Endothelial cell (in vitro differentiated cells): Measurements from ENCODE around the gene SORCS2. TPM values are rescaled to one million over a fixed set of nuclear protein-coding genes. Genes with fewer than 3 reads are reported as not detected.

ENCODE experiments used
- DNase-seq: peaks from one replicate; pipeline ENCODE4 v3.0.0; 2021; ENCODE audit warnings: low spot score
- H3K27ac Mint-ChIP-seq: one replicate; pipeline ENCODE4 v1.8.0; 2021; ENCODE audit warnings: mixed read lengths, inconsistent platforms; ENCODE audit not compliant: unreplicated experiment
- H3K27me3 Mint-ChIP-seq: one replicate; pipeline ENCODE4 v1.8.0; 2021; ENCODE audit warnings: mild to moderate bottlenecking, moderate library complexity, mixed read lengths, inconsistent platforms; ENCODE audit not compliant: unreplicated experiment
- H3K36me3 Mint-ChIP-seq: one replicate; pipeline ENCODE4 v1.8.0; 2021; ENCODE audit warnings: mild to moderate bottlenecking, low read depth, mixed read lengths, inconsistent platforms; ENCODE audit not compliant: unreplicated experiment
- H3K4me1 Mint-ChIP-seq: one replicate; pipeline ENCODE4 v1.8.0; 2021; ENCODE audit warnings: mild to moderate bottlenecking, mixed read lengths, inconsistent platforms; ENCODE audit not compliant: unreplicated experiment
- H3K4me3 Mint-ChIP-seq: one replicate; pipeline ENCODE4 v1.8.0; 2021; ENCODE audit warnings: mild to moderate bottlenecking, mixed read lengths, inconsistent platforms; ENCODE audit not compliant: unreplicated experiment
- H3K9me3 Mint-ChIP-seq: one replicate; pipeline ENCODE4 v1.8.0; 2021; ENCODE audit warnings: mixed read lengths, inconsistent platforms; ENCODE audit not compliant: unreplicated experiment
- CTCF ChIP-seq: fragments of 200-600 bp; sonication (generic); IDR thresholded peaks from one replicate; pipeline ENCODE4 v1.5.0; 2021; ENCODE audit warnings: antibody characterized with exemption; ENCODE audit not compliant: unreplicated experiment
- total RNA-seq: library from RNA; stranded (reverse); fragmentation: NEBNext Ultra II Directional; extraction: Animal tissue kit (Norgen Biotek cat#: 25700); gene quantifications from one replicate; pipeline ENCODE4 v1.2.1, GENCODE V29; 2021; ENCODE audit not compliant: unreplicated experiment

Gene SORCS2
- total RNA-seq, 1 donor from 2014 or later, result 1.3 TPM

GRCh38 chr4:7375427-7375826, 183.1 kb downstream of the SORCS2 start:
- Mint-ChIP-seq H3K27ac (no peak overlapping the region), H3K4me1 (peaks cover 6% of the 10 kb centered on the region), H3K4me3 (no peak overlapping the region), H3K27me3 (no peaks in the 10 kb centered on the region), H3K36me3 (no peaks in the 10 kb centered on the region), H3K9me3 (no peaks in the 10 kb centered on the region)
- no peak for DNase-seq
- TF ChIP-seq CTCF, result no peak

- Mint-ChIP-seq H3K27me3 (no peaks in the 10 kb centered on the region), H3K36me3 (peaks cover 3% of the 10 kb centered on the region), H3K9me3 (no peaks in the 10 kb centered on the region), H3K4me3 (no peak overlapping the region), H3K4me1 (no peaks in the 10 kb centered on the region), H3K27ac (no peak overlapping the region)
- DNase-seq, result no peak
- TF ChIP-seq CTCF, result no peak
Measured at GRCh38 chr4:7377223-7377865, 185.0 kb downstream of the SORCS2 start.

GRCh38 chr4:7379186-7379585, 186.8 kb downstream of the SORCS2 start:
- Mint-ChIP-seq H3K4me3 (no peak overlapping the region), H3K4me1 (no peaks in the 10 kb centered on the region), H3K9me3 (no peaks in the 10 kb centered on the region), H3K36me3 (peaks cover 3% of the 10 kb centered on the region), H3K27me3 (no peaks in the 10 kb centered on the region), H3K27ac (no peak overlapping the region)
- no peak for DNase-seq
- no peak for TF ChIP-seq CTCF

- DNase-seq, result no peak
- Mint-ChIP-seq H3K9me3 (no peaks in the 10 kb centered on the region), H3K36me3 (peaks cover 3% of the 10 kb centered on the region), H3K4me1 (no peaks in the 10 kb centered on the region), H3K27ac (no peak overlapping the region), H3K27me3 (no peaks in the 10 kb centered on the region), H3K4me3 (no peak overlapping the region)
- no peak for TF ChIP-seq CTCF
Measured at GRCh38 chr4:7379719-7380118, 187.4 kb downstream of the SORCS2 start.

GRCh38 chr4:7381221-7381889, 189.0 kb downstream of the SORCS2 start:
- Mint-ChIP-seq H3K36me3 (peaks cover 3% of the 10 kb centered on the region), H3K4me1 (peaks cover 3% of the 10 kb centered on the region), H3K9me3 (no peaks in the 10 kb centered on the region), H3K27ac (no peak overlapping the region), H3K4me3 (no peak overlapping the region), H3K27me3 (no peaks in the 10 kb centered on the region)
- TF ChIP-seq CTCF, result no peak
- DNase-seq, result no peak
